ENCODE measurements around the gene FRA10AC1. TPM values are rescaled to one million over a fixed set of nuclear protein-coding genes. Genes with fewer than 3 reads are reported as not detected.
A peak's percentile ranks its signal among the peaks of the same experiment; 100 is the strongest.

FRA10AC1 gene
- total and polyA plus RNA-seq, 2 donors (not counting 1 experiment from before 2014, with no cell fraction given) = 5.0 to 29.7 TPM

DNA sequence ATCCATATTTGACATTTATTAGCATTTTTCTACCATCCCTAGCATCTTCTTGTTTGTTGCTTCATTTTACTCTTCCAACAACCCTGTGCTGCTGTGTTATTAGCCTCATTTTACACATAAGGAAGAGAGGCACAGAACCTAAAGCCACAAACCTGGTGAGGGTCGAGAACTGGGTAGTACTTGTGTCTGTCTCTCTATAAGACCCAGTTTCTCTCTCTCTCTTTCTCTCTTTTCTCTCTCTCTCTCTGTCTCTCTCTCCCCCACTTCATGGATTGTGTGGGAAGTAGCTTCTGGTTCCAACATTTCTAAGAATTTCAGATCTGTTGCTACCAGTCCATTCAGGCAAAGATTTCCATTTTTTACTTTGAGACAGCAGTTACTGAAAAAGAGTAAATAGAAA is 1.4 kb upstream of the FRA10AC1 start:
- Histone ChIP-seq H2AFZ (ENCODE audit: insufficient read depth, low read depth, low read length, poor library complexity, severe bottlenecking) (peak overlapping the region; percentile 90), H3K9ac (ENCODE audit: low read length) (peak overlapping the region; percentile 20), H3K9me3 (ENCODE audit: control extremely low read depth in 1 of 3, control insufficient read depth in 2 of 3, insufficient read depth in 1 of 3, low read length in 2 of 3) (no peaks in the 10 kb centered on the region), H3K4me2 (replicated peaks; ENCODE audit: low read depth, low read length, poor library complexity, severe bottlenecking) (peak overlapping the region; percentile 77), H3K36me3 (replicated peaks in 1 of 2; ENCODE audit: control extremely low read depth in 1 of 2, control insufficient read depth in 1 of 2, extremely low read depth in 1 of 2, insufficient read depth in 2 of 2, low read length in 1 of 2) (peaks cover 2 to 3% of the 10 kb centered on the region in 2 experiments), H3K27ac (ENCODE audit: low read length in 2 of 2) (no peak overlapping the region), H3K27me3 (replicated peaks in 1 of 4; ENCODE audit: control extremely low read depth in 1 of 4, control insufficient read depth in 3 of 4, insufficient read depth in 4 of 4, low read length in 3 of 4) (no peaks in the 10 kb centered on the region), H3K79me2 (ENCODE audit: control insufficient read depth, insufficient read depth, low read length) (no peaks in the 10 kb centered on the region), H3K4me1 (ENCODE audit: control insufficient read depth in 2 of 2, insufficient read depth in 2 of 2, low read length in 2 of 2) (peaks cover 11% of the 10 kb centered on the region in 2 donors), H3K4me3 (ENCODE audit: control extremely low read depth in 1 of 5, extremely low read depth in 1 of 5, insufficient read depth in 1 of 5, low read depth in 2 of 5, low read length in 4 of 5) (peak overlapping the region in 2 of 5 experiments; percentile 33 to 98), H4K20me1 (ENCODE audit: control insufficient read depth, insufficient read depth, low read length, poor library complexity, severe bottlenecking) (no peaks in the 10 kb centered on the region)
- no CpG with 5 or more reads among the region's 1 CpG for WGBS (ENCODE audit: insufficient coverage)
- POLR2A ChIA-PET = no interaction called here
- no peaks in the 10 kb centered on the region for H3K27me3 Mint-ChIP-seq
- peak; percentile 5 for DNase-seq
- H3K4me1 Mint-ChIP-seq = peaks cover 9% of the 10 kb centered on the region
- H3K27ac Mint-ChIP-seq = peak overlapping the region; percentile 66
- TF ChIP-seq, protein P1, sequence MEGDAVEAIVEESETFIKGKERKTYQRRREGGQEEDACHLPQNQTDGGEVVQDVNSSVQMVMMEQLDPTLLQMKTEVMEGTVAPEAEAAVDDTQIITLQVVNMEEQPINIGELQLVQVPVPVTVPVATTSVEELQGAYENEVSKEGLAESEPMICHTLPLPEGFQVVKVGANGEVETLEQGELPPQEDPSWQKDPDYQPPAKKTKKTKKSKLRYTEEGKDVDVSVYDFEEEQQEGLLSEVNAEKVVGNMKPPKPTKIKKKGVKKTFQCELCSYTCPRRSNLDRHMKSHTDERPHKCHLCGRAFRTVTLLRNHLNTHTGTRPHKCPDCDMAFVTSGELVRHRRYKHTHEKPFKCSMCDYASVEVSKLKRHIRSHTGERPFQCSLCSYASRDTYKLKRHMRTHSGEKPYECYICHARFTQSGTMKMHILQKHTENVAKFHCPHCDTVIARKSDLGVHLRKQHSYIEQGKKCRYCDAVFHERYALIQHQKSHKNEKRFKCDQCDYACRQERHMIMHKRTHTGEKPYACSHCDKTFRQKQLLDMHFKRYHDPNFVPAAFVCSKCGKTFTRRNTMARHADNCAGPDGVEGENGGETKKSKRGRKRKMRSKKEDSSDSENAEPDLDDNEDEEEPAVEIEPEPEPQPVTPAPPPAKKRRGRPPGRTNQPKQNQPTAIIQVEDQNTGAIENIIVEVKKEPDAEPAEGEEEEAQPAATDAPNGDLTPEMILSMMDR (IDR thresholded peaks at IDR 0.05) = no peak
- no peak for TF ChIP-seq EZH2 (IDR thresholded peaks at IDR 0.05; ENCODE audit: borderline replicate concordance, insufficient read depth, low read depth, low read length, poor library complexity, severe bottlenecking)
- H3K9me3 Mint-ChIP-seq (ENCODE audit: insufficient read depth) = no peaks in the 10 kb centered on the region
- H3K4me3 Mint-ChIP-seq = peak overlapping the region; percentile 72
- intact Hi-C loops (cut with micrococcal nuclease) = loop anchor here (2.0 to 10.0 kb wide), 7 partner anchors 47 to 1907 kb away; partner anchors contain the start of genes CPEB3, HELLS, KIF11 and MARCHF5
- CTCF ChIA-PET = interaction anchor here (1.0 kb wide), 1 partner anchor 40 kb away, joined by 3 read pairs; no protein-coding TSS in a partner anchor
- no peak for ATAC-seq (ENCODE audit: low read depth)

DNA sequence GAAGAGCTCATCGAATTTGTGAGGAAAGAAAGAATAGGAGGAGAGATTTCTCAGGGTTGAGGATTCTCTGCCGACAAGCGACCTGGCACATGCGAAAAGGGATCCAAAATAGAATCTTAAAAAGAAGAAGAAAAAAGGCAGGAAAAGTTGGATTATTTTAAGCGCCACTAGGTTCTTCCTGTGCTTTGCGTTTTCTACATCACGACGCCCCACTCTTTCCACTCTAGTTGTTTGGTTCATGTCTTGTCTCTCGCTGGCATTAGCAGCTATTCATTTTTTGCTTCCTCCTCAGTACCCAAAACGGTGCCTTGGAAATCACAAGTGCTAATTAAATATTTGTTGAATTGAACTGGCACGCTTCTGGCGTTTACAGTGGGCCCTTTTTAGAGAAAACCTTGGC is 674 bp upstream of the FRA10AC1 start:
- Mint-ChIP-seq H3K4me3 (no peak overlapping the region), H3K4me1 (peaks cover 9% of the 10 kb centered on the region), H3K27ac (no peak overlapping the region), H3K27me3 (no peaks in the 10 kb centered on the region), H3K9me3 (ENCODE audit: insufficient read depth) (no peaks in the 10 kb centered on the region)
- intact Hi-C loops (cut with micrococcal nuclease) = loop anchor here (2.0 to 10.0 kb wide), 7 partner anchors 48 to 1906 kb away; partner anchors contain the start of genes CPEB3, HELLS, KIF11 and MARCHF5
- DNase-seq (no peak), ATAC-seq (ENCODE audit: low read depth) (no peak)
- ChIA-PET CTCF (interaction anchor here (0.9 to 3.1 kb wide), 7 partner anchors 11 to 617 kb away, joined by 3 to 40 read pairs (median 5); no protein-coding TSS in a partner anchor), POLR2A (interaction anchor here (1.3 to 1.5 kb wide), 3 partner anchors 40 to 113 kb away, joined by 3 to 4 read pairs (median 3); no protein-coding TSS in a partner anchor)
- Histone ChIP-seq H3K27me3 (replicated peaks in 1 of 4; ENCODE audit: control extremely low read depth in 1 of 4, control insufficient read depth in 3 of 4, insufficient read depth in 4 of 4, low read length in 3 of 4) (no peaks in the 10 kb centered on the region), H3K36me3 (replicated peaks in 1 of 2; ENCODE audit: control extremely low read depth in 1 of 2, control insufficient read depth in 1 of 2, extremely low read depth in 1 of 2, insufficient read depth in 2 of 2, low read length in 1 of 2) (peaks cover 3 to 4% of the 10 kb centered on the region in 2 experiments), H3K27ac (ENCODE audit: low read length in 2 of 2) (peak overlapping the region; percentile 63 to 92), H3K4me2 (replicated peaks; ENCODE audit: low read depth, low read length, poor library complexity, severe bottlenecking) (peak overlapping the region; percentile 77), H4K20me1 (ENCODE audit: control insufficient read depth, insufficient read depth, low read length, poor library complexity, severe bottlenecking) (no peaks in the 10 kb centered on the region), H3K9me3 (ENCODE audit: control extremely low read depth in 1 of 3, control insufficient read depth in 2 of 3, insufficient read depth in 1 of 3, low read length in 2 of 3) (no peaks in the 10 kb centered on the region), H3K4me1 (ENCODE audit: control insufficient read depth in 2 of 2, insufficient read depth in 2 of 2, low read length in 2 of 2) (peaks cover 11% of the 10 kb centered on the region in 2 donors), H3K79me2 (ENCODE audit: control insufficient read depth, insufficient read depth, low read length) (no peaks in the 10 kb centered on the region), H3K4me3 (ENCODE audit: control extremely low read depth in 1 of 5, extremely low read depth in 1 of 5, insufficient read depth in 1 of 5, low read depth in 2 of 5, low read length in 4 of 5) (peak overlapping the region; percentile 79 to 98 (median 91)), H3K9ac (ENCODE audit: low read length) (peak overlapping the region; percentile 81), H2AFZ (ENCODE audit: insufficient read depth, low read depth, low read length, poor library complexity, severe bottlenecking) (peak overlapping the region; percentile 90)
- TF ChIP-seq, protein P1 (IDR thresholded peaks at IDR 0.05) = no peak
- TF ChIP-seq EZH2 (IDR thresholded peaks at IDR 0.05; ENCODE audit: borderline replicate concordance, insufficient read depth, low read depth, low read length, poor library complexity, severe bottlenecking) = no peak
- WGBS (ENCODE audit: insufficient coverage) = 3% methylated on average over 3 of the region's 12 CpGs
